Mesenteric fat pad (tissue), 1 donor: ENCODE results near the gene KDM4D. TPM values are rescaled to one million over a fixed set of nuclear protein-coding genes. Genes with fewer than 3 reads are reported as not detected.
"Not testable (repeated sequence)": the region's sequence is repeated elsewhere in the genome, so short reads cannot be mapped to it uniquely, and the experiment has no call there.

Experiments
- DNase-seq: peaks from one replicate; pipeline ENCODE4 v3.0.0-alpha.2; 2020; ENCODE audit warnings: low spot score
- total RNA-seq: library from RNA; stranded (reverse); fragmentation: NEBNext Ultra II Directional; extraction: Animal tissue kit (Norgen Biotek cat#: 25700); gene quantifications from one replicate; pipeline ENCODE4 v1.2.1, GENCODE V29; 2021
- donor health status: DM: yes; HTN: yes; CAD: no.

KDM4D gene
- total RNA-seq, 1 donor from 2014 or later = 0.93 TPM

- DNase-seq = no peak
Observed at GRCh38 chr11:95028357-95028756, 54.8 kb downstream of the KDM4D start.

DNA sequence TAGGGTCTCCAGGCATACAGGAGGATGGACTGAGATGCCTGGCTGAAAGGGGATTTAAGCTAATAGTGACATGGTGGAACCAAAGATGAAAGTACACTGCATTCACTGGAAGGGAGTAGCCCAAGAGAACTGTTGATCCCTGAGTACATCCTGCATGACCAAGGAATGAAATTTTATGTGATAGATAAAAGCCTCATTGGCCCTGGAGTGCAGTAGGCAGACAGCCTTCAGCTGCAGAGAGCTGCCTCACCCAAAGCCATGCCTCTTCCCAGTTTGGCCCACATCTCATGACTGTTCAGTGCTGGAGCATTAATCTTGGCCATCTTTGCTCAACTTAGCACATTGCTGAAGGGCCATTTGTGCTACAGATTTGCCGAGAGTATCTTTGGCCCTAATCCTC is 59.5 kb downstream of the KDM4D start:
- no peak for DNase-seq

DNA sequence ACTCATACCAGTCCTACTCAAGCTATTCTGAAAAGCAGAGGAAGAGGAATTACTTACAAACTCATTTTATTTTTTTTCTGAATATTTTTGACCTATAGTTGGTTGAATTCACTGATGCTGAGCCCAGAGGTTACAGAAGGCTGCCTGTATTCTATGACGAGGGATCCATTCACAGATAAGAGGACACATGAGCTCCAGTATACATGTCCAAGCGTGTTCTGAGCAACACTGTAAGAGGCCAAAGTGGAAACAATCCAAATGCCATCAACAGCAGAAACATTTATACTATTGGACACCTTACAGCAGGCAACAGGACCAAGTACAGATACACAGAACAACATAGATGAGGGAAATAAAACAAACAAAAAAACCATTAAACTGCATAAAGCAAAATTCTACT is 61.8 kb downstream of the KDM4D start:
- no peak for DNase-seq

DNA sequence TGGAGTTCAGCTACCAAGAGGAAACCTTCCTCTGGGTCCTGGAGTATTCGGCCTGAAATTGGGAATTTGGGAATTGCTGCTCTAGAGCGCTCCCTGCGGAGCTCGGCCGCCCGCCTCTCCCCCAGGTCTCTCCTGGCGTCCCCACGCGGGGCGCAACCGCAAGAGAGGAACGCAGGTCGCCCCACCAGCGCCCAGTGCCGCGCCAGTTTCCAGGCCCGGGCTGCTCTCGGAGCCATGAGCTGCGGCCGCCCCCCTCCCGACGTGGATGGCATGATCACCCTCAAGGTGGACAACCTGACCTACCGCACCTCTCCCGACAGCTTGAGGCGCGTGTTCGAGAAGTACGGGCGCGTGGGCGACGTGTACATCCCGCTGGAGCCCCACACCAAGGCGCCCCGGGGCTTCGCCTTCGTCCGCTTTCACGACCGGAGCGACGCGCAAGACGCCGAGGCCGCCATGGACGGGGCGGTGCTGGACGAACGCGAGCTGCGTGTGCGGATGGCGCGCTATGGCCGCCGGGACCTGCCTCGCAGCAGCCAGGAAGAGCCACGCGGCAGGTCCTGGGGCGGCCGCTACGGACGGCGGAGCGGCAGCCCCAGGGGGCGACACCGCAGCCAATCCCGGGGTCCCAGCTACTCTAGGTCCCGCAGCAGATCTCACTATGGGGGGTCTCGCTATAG is 64.0 kb downstream of the KDM4D start:
- not testable (repeated sequence) for DNase-seq

DNA sequence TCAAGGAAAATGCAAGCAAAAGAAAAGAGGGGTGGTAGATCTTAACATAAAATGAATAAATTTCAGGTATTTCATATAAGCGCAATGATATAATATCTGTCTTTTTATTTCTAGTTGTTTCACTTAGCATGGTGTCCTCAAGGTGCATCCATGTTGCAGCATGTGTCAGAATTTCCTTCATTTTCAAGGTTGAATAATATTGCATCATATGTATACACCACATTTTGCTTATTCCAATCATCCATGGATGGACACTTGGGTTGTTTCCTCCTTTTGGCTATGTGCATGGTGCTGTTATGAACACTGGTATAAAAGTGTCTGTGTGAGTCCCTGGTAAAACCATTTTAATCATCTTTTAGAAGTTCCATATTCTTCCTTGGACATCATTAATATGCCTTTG is 68.7 kb downstream of the KDM4D start:
- DNase-seq = no peak

DNA sequence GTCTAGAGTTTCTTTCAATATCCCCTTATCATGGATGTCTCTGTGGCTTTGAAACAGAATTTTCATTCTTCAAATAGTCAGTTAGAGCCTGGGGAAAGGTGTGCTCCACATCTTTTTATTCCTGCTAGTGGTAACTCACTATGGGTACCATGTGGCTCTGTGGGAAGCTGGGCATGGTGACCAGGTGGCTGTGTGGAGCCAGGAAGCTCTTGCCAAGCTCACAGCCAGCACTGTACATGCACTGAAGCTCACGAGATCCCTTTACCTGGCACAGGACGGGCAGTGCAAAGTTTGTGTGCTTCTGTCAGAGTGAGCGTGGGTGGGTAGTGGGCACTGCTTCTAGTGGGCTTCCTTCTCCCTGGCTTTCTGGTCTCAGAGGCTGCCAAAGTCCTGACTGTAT is 69.4 kb downstream of the KDM4D start:
- no peak for DNase-seq

DNA sequence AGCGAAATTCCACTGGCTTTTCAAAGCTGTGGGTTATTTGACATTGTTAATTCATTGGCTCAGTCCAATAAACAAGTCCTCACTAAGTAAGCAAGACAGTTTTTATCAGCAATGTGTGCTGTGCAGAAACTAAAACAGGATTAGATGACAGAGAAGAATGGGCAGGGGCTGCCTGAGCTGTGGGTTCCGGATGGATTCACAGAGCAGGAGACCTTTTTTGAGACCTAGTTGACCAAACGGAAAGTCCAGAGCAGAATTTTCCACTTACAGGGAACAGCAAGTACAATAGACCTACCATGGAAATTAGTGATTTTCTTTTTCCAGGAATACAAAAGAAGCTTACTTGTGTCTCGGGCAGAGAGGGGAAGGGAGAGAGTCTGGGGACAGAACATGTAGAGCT is 70.5 kb downstream of the KDM4D start:
- no peak for DNase-seq

DNA sequence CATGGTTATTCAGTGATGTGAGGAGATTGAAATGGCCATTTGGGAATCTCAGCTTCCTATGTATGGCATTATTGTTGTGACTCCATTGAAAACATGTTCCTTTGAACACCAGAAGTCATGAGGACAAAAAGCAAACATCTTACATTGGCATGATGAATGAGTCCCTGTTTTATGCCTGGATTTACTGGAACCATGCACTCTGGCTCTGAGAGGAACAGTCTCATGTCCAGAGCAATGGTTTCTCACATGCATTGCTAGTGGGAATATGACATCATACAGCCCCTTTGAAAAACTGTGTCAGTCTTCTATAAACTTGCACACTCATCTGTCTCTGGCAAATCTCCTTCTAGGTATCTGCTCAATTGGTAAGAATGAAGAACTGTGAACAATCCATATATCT is 72.3 kb downstream of the KDM4D start:
- no peak for DNase-seq

Other genes with a start within 250 kb of the KDM4D start
- gene AMOTL1, start 205.4 kb upstream of the KDM4D start, total RNA-seq = 51.6 TPM
- 70.8 TPM for gene CWC15, start 153 bp upstream of the KDM4D start, total RNA-seq
- not detected for gene KDM4E, start 51.5 kb downstream of the KDM4D start, total RNA-seq
- not detected for gene KDM4F, start 75.7 kb downstream of the KDM4D start, total RNA-seq
- gene SRSF8, start 93.2 kb downstream of the KDM4D start, total RNA-seq = 32.7 TPM
- gene ENDOD1, start 116.1 kb downstream of the KDM4D start, total RNA-seq = 16.8 TPM